SU-DHL-6 (cell line): Measurements from ENCODE around the gene WDR7.

Experiments
- H2AFZ ChIP-seq: fragments of 200-600 bp; sonication (generic); 2 replicates; pipeline ENCODE4 v1.6.1; 2014; ENCODE audit warnings: low read depth, mild to moderate bottlenecking, moderate library complexity, mixed read lengths, antibody characterized with exemption, low read length; ENCODE audit not compliant: severe bottlenecking
- H3F3A ChIP-seq: fragments of 200-600 bp; shearing (Covaris generic); 2 replicates; pipeline ENCODE4 v1.6.0; 2016; ENCODE audit warnings: antibody characterized with exemption, mild to moderate bottlenecking; ENCODE audit not compliant: insufficient read depth
- H3K27ac ChIP-seq: fragments of 200-600 bp; sonication (generic); 2 replicates; pipeline ENCODE4 v1.5.1; 2016; ENCODE audit warnings: low read depth, mild to moderate bottlenecking, low read length, moderate library complexity, mixed read lengths
- H3K27me3 ChIP-seq: fragments of 200-600 bp; sonication (generic), shearing (Covaris generic); 2 replicates; pipeline ENCODE4 v1.6.0; 2014; ENCODE audit warnings: mild to moderate bottlenecking, low read length
- H3K36me3 ChIP-seq: fragments of 200-600 bp; sonication (generic); 2 replicates; pipeline ENCODE4 v1.6.1; 2014; ENCODE audit warnings: mild to moderate bottlenecking, low read length, mixed read lengths
- H3K4me2 ChIP-seq: fragments of 300-600, 200-600 bp; shearing (Covaris generic), sonication (generic); 2 replicates; pipeline ENCODE4 v1.6.0; 2014; ENCODE audit warnings: low read length, low read depth, mild to moderate bottlenecking; ENCODE audit not compliant: poor library complexity, severe bottlenecking
- H3K4me3 ChIP-seq: fragments of 200-600 bp; sonication (generic); 2 replicates; pipeline ENCODE4 v1.5.1; 2014; ENCODE audit warnings: antibody characterized with exemption, low read length, mild to moderate bottlenecking, mixed read lengths; ENCODE audit not compliant: insufficient read depth, poor library complexity, severe bottlenecking
- H3K79me2 ChIP-seq: fragments of 200-600 bp; sonication (generic); 2 replicates; pipeline ENCODE4 v1.6.1; 2014; ENCODE audit warnings: mild to moderate bottlenecking, low read length, moderate library complexity; ENCODE audit not compliant: insufficient read depth
- H3K9ac ChIP-seq: fragments of 200-600 bp; sonication (generic); 2 replicates; pipeline ENCODE4 v1.7.0; 2014; ENCODE audit warnings: mild to moderate bottlenecking, low read length
- H3K9me2 ChIP-seq: fragments of 200-600 bp; sonication (generic); replicated peaks from 2 replicates; pipeline ENCODE4 v1.6.1; 2014; ENCODE audit warnings: low read length; ENCODE audit not compliant: insufficient read depth
- H3K9me3 ChIP-seq: fragments of 200-600 bp; sonication (generic); 2 replicates; pipeline ENCODE4 v1.6.1; 2014; ENCODE audit warnings: low read length, mixed read lengths; ENCODE audit not compliant: insufficient read depth
- H4K20me1 ChIP-seq: fragments of 200-600 bp; sonication (generic); 2 replicates; pipeline ENCODE4 v1.6.1; 2014; ENCODE audit warnings: low read depth, mild to moderate bottlenecking, antibody characterized with exemption, low read length, moderate library complexity, mixed read lengths
- CTCF ChIP-seq: fragments of 200-600 bp; sonication (generic); IDR thresholded peaks from one replicate; pipeline ENCODE4 v1.5.1; 2017; ENCODE audit warnings: antibody characterized with exemption, mild to moderate bottlenecking, low read length, moderate library complexity; ENCODE audit not compliant: insufficient read depth, poor library complexity, severe bottlenecking
- EZH2phosphoT487 ChIP-seq: fragments of 200-600 bp; sonication (generic), shearing (Covaris generic); conservative IDR thresholded peaks from 2 replicates; pipeline ENCODE4 v1.6.1; 2018; ENCODE audit warnings: mild to moderate bottlenecking, antibody characterized with exemption, low read length, moderate library complexity, mixed read lengths

The WDR7 gene

GRCh38 chr18:57002627-57003026 lies 351.5 kb downstream of the WDR7 start:
- no peak overlapping the region for H2AFZ ChIP-seq
- H3K9ac ChIP-seq = no peak overlapping the region
- H3K27me3 ChIP-seq = no peaks in the 10 kb centered on the region
- no peak overlapping the region for H3K4me2 ChIP-seq
- no peaks in the 10 kb centered on the region for H3F3A ChIP-seq
- peaks cover 5% of the 10 kb centered on the region; the same call in 1 of the 2 replicates for H4K20me1 ChIP-seq
- no peaks in the 10 kb centered on the region for H3K79me2 ChIP-seq
- H3K36me3 ChIP-seq = no peaks in the 10 kb centered on the region
- no peak overlapping the region for H3K4me3 ChIP-seq
- H3K9me2 ChIP-seq = no peaks in the 10 kb centered on the region
- TF ChIP-seq CTCF (no peak), EZH2phosphoT487 (no peak)
- H3K9me3 ChIP-seq = no peaks in the 10 kb centered on the region
- H3K27ac ChIP-seq = no peak overlapping the region

DNA sequence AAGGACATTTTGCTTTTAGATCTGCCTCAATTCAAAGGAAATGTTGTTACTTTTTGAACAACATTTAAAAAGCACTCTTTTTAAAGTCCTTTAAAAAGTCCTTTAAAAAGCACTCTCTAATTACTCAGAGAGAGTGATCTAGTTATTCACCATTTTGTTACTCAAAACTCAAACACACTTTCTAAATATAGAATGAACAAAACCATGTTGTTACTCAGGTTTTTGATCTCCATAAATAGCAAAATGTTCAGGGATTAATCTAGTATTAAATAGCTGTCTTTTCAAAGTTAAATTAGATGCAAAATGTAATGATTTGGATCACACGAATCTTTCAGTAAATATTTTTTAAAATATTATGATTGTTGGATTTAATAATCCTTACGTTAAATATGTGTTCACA lies 352.2 kb downstream of the WDR7 start:
- H3K27me3 ChIP-seq = no peaks in the 10 kb centered on the region
- H3K36me3 ChIP-seq = no peaks in the 10 kb centered on the region
- H3K9me3 ChIP-seq = no peaks in the 10 kb centered on the region
- no peak overlapping the region for H3K27ac ChIP-seq
- no peaks in the 10 kb centered on the region for H3K9me2 ChIP-seq
- no peak overlapping the region for H2AFZ ChIP-seq
- H4K20me1 ChIP-seq = peaks cover 5% of the 10 kb centered on the region; the same call in 1 of the 2 replicates
- no peak overlapping the region for H3K9ac ChIP-seq
- TF ChIP-seq CTCF (no peak), EZH2phosphoT487 (no peak)
- no peak overlapping the region for H3K4me2 ChIP-seq
- no peak overlapping the region for H3K4me3 ChIP-seq
- no peaks in the 10 kb centered on the region for H3F3A ChIP-seq
- no peaks in the 10 kb centered on the region for H3K79me2 ChIP-seq

GRCh38 chr18:57004366-57005121 lies 353.4 kb downstream of the WDR7 start:
- H3F3A ChIP-seq = no peaks in the 10 kb centered on the region
- H4K20me1 ChIP-seq = peaks cover 5% of the 10 kb centered on the region; the same call in 1 of the 2 replicates
- H3K4me2 ChIP-seq = no peak overlapping the region
- H3K36me3 ChIP-seq = no peaks in the 10 kb centered on the region
- H3K9ac ChIP-seq = no peak overlapping the region
- no peaks in the 10 kb centered on the region for H3K9me3 ChIP-seq
- no peaks in the 10 kb centered on the region for H3K79me2 ChIP-seq
- H3K4me3 ChIP-seq = no peak overlapping the region
- H3K27me3 ChIP-seq = no peaks in the 10 kb centered on the region
- no peak overlapping the region for H3K27ac ChIP-seq
- H3K9me2 ChIP-seq = no peaks in the 10 kb centered on the region
- TF ChIP-seq CTCF (no peak), EZH2phosphoT487 (no peak)
- H2AFZ ChIP-seq = no peak overlapping the region
